Breast epithelium (tissue), 3 donors: ENCODE results near the gene ALKBH8.

Experiments
- CTCF ChIP-seq, 3 donors: fragments of 450-650 bp; IDR thresholded peaks; one replicate each; pipeline ENCODE4 v1.5.1; 2016 to 2017; ENCODE audit warnings: antibody characterized with exemption in 3 of 3, mild to moderate bottlenecking in 3 of 3, moderate library complexity in 3 of 3
- POLR2A ChIP-seq: fragments of 450-650 bp; IDR thresholded peaks from one replicate; pipeline ENCODE4 v1.6.1; 2016; ENCODE audit warnings: antibody characterized with exemption, mild to moderate bottlenecking, moderate library complexity

- TF ChIP-seq CTCF (IDR thresholded peaks at IDR 0.05) (no peak), POLR2A (no peak)
Observed at GRCh38 chr11:107508858-107509244, 56.7 kb downstream of the ALKBH8 start.
